ENCODE measurements around the gene MAP4K2.

Gene MAP4K2

DNA sequence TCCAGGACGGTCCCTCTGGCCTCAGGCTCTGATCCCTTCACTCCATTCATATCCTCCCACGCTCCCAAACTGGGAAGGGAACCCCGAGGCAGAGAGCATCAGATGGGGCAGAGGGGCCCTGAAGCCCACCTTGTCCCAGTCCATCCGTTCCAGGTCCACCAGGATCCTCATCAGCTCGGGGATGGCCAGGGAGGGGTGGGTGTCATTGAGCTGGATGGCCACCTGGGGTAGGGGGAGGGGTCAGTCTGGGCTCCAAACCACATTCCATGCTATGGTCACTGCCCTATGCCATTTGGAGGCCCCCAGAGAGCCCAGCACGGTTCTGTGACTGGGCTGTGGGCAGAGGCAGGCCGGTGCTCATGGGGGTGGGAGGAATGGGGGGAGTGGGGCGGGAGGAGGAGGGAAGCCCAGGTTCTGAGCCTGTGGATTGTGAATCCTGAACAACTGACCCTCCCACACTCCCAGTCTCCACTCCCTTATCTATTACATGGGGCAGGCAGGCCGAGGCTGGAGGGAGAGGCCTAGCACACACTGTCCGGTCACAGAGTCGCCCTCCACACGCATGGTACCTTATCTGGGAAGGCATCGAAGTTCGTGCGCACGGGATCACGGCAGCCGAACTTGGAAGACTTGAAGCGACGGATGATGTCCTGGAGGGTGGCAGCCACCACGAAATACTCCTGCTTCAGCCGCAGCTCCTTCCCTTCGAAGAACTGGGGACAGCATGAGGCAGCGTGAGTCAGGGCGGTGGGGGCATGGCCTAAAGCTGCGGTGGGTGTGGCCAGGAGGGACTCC, 48.7 kb downstream of the MAP4K2 start:
- DNase-seq, result no peak

DNA sequence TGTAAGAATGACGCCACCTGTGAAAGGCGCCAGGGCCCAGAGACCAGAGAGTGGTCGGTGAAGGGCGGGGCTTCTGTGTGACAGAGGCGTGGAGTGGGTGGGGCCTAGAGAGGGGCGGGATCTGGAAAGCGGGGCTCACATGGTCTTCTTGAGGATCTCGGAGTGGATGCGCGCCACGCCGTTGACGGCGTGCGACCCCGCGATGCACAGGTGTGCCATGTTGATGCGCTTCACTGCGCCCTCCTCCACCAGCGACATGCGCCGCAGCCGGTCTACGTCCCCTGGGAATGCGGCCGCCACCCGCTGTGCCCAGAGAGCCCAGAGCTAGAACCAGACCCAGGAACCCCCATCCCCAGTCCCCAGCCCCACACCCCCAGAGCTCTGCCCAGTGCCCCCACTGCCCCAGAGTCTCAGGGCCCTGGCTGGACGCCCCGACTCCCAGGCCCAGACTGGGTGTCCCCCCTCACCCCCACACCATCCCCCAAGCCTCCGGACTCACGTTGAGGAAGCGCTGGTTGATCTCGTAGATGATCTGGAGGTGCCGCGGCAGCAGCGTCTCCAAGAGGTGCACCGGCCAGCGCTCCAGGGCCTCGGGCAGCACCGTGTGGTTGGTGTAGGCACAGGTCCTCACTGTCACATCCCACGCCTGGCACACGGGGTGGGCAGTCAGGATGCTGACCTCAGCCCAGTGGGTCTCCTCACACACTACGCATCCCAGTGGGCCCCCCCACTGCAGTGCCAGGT, 49.5 kb downstream of the MAP4K2 start:
- no peak for DNase-seq

DNA sequence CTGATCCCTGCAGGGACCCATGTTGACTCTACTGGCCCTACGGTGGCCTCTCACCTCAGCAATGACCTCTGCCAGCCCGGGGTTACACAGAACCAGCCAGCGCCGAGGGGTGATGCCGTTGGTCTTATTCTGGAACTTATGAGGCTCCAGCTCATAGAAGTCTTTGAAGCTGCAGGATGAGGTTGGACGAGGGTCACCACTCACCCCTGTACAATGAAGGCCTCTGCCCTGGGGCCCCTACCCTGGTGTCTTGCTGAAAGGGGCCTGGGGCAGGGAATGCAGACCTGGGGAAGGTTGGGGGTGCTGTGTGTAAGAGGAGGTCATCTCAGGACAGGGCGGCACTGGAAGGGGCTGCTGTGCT, 50.0 kb downstream of the MAP4K2 start:
- DNase-seq, result no peak

DNA sequence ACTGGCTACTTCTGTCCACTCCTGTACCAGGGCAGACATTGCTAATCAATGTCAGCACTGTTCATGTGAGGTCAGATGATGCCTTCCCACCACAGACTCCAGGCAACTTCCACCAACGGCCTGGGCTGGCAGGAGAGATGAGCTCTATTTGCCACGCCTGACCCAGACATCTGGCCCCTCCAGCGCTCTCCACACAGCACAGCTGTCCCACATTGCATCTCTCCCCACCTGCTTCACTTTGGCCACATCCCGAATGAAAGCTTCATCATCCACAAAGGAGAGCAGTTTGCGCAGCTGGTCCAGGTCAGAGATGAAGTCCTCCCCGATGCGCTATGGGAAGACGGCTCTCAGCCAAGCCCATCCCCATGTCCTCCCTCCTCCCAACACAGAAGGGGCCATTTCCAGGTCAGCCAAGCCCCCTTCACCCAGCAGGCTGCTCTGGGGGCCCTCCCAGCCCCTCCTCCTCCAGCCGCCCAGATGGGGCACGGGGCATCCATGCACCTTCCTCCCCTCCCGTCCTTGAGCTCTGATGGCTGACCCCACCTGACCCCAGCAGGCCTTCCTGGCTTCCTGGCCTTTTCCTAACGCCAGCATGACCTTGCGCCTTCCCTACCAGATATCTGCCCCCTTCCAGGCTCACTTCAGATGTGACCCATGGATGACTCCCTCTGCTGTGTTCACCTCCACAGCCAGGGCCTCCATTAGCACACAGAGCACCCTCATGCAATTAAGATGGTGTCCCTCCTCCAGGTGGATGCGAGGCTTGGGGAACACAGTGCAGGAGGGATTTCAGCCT, 50.6 kb downstream of the MAP4K2 start:
- no peak for DNase-seq

DNA sequence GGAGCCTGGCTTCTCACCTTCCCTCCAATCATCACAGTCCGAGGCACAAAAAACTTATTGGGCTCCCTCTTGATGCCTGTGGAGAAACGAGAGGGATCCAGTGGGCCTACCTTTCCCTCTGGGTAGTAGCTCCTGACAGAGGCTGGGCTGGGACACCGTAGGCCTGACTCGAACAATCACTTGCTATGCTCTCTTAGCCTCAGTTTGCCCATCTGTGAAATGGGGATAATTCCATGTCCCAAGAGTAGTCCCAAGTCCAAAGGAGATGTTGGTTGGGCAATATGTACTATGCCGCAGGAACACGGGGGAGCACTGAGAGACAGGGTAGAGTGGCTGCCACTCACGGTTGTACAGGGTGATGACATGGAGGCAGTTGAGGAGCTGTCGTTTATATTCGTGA, 51.4 kb downstream of the MAP4K2 start:
- no peak for DNase-seq

DNA sequence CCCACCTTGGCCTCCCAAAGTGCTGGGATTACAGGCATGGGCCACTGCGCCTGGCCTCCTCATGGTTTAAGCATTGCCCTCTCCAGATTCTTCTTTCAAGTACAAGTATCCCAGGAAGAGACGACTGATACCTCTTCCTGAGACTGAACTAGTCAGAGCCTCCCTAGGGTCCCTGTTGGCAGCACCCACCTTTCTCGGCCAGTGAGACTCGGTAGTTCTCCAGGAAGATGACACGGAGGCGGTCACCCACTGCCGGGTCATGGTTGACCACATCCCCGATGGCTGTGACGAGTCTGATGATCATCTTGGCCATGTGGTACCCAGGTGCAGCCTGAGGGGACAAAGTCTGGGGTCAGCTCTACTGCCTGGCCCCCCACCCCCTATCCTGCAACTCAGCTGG, 51.9 kb downstream of the MAP4K2 start:
- DNase-seq, result no peak

DNA sequence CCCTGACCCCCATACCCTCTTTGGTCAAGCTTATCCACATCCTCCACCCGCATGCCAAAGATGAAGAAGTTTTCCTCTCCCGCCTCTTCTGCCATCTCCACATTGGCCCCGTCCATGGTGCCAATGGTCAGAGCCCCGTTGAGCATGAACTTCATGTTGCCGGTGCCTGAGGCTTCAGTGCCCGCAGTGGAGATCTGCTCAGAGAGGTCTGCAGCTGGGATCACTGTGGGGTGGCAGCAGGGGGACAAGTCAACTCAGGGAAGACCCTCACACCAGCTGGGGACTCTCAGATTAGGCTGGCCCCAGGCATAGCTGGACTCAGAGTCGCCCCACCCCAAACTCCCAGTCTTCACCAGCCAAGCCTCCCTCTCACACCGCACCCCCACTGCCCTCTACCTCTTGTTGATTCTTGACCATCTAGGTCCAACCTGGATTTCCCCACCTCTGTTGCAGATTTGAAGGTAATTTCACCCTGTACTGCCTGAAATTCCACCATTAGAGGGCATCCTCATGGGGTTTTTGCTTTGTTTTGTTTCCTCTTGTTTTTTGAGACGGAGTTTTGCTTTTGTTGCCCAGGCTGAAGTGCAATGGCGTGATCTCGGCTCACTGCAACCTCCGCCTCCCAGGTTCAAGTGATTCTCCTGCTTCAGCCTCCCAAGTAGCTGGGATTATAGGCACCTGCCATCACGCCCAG, 52.5 kb downstream of the MAP4K2 start:
- DNase-seq, result no peak

DNA sequence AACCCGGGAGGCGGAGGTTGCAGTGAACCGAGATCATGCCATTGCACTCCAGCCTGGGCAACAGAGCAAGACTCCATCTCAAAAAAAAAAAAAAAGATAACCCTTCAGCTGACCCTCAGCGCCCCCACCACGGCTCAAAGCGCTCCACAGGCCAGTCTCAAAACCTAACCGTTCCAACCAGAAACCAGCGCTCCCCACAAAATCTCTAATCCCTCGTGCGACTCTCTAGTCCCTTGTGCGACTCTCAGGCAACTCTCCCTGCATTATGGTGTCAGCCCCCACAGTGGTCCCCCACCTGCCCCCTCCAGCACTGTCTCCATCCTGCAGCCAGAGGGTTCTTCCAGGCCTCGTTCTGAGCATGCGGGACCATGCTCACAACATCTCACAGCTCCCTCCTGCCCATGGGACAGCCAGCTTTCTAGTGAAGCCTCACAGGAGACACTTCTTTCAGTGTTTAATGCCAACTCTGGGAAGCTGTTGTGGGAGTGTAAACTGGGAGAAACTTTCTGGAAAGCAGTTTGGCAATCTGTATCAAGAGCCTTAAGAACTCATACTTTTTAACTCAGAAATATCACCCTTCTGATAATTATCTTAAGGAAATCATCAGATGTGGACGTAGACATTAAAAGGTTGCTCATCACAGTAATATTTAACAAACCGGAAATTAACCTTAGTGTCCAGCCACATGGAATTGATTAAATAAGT, 54.9 kb downstream of the MAP4K2 start:
- DNase-seq, result no peak

DNA sequence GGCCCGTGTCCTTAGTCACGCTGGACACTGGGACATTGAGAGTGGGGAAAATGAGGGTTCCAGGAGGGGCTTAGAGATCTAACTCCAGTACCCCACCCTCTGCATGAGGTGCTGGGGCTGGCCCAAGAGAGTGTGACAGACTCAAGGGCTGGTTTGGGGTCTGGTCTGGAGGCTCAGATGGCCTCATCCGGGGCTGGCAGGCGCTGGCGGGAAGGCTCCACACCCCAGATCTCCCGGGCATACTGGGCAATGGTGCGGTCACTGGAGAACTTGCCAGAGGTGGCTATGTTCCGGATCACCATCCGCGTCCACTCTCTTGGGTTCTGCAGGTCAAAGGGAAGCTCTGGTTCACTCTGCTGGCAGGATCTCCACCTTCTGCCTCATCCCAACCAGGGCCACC, 56.5 kb downstream of the MAP4K2 start:
- no peak for DNase-seq

DNA sequence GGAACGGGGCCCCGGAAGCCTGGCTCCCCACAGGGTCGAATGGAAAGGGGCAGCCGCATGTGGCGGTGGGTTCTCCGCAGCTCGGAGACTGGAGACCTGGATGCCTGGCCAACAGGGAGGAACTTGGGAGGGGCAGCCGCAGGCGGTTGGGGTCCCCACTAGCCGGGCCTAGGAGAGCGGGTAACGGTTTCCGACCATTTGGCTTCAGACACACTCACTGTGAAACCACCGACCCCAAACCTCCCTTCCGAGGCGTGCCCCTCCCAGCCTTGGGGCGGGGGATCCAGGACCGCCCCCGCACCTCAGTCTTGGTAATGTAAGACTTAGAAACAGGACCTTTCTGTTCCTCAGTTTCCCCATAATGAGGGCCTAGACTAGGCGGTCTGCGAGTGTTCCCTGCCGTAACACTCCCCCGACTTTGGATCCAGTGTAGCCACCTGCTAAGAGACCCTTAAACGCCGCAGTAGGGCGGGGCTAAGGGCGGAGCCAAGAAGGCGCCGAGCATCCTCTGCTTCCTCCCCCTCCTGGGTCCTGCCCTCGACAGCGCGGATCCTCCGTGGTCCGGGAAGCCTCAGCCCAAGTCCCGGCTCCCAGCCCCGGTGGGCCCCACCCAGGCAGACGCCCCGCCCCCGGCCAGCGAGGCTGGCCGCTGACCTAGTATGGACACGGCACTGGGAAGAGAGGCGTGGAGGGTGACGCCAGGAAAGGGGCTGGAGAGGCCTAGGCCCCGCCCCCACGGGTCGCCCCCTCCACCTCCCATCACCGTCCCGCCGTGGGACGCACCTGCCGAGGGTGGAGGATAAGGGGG, 57.3 kb downstream of the MAP4K2 start:
- DNase-seq, result peak in 1 of 2 experiments; percentile 34

DNA sequence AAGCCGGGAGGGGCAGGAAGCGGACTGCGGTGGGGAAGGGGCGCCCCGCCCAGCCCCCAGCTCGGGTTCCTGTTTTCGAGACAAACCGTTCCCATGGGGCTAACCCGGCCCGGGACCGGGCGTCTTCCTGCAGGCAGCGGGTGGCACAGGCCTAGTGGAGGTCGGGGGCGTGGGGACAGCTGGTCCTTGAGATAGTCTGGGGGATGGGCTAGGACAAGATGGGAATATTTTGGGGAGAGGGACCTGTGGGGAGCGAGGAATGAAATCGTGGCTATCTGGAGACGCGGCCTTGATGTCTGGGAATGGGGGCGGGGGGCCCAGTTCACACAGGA, 57.9 kb downstream of the MAP4K2 start:
- DNase-seq, result no peak

DNA sequence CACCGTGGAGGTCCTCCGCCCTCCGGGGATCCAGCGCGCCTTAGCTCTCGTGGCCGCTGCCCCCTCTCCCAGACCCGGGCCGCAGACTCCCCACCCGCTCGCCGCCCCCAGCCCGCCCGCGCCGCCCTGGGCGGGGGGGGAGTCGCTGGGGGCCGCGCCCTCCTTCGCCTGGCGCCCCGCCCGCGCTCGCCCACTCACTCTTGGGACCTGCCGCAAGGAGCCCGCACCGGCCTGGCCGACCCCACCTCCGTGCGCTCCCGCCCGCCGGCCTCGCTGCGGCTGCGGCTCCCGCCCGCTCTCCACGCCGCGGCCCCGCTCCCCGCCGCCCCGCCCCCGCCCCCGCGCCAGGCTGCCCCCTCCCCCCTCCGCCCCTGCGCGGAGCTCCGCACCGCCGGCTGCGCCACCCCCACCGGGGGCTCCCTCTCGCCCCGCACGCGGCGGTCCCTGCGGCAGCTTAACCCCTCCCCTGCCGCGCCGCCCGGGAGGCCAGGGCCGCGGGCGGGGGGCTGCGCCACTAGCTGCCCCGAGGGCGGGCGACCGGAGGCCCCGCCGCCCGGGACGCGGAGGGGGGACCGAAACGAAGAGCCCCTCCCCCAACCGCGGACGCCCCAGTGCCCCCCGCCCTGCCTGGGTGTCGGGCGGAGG, 58.3 kb downstream of the MAP4K2 start:
- no peak for DNase-seq

DNA sequence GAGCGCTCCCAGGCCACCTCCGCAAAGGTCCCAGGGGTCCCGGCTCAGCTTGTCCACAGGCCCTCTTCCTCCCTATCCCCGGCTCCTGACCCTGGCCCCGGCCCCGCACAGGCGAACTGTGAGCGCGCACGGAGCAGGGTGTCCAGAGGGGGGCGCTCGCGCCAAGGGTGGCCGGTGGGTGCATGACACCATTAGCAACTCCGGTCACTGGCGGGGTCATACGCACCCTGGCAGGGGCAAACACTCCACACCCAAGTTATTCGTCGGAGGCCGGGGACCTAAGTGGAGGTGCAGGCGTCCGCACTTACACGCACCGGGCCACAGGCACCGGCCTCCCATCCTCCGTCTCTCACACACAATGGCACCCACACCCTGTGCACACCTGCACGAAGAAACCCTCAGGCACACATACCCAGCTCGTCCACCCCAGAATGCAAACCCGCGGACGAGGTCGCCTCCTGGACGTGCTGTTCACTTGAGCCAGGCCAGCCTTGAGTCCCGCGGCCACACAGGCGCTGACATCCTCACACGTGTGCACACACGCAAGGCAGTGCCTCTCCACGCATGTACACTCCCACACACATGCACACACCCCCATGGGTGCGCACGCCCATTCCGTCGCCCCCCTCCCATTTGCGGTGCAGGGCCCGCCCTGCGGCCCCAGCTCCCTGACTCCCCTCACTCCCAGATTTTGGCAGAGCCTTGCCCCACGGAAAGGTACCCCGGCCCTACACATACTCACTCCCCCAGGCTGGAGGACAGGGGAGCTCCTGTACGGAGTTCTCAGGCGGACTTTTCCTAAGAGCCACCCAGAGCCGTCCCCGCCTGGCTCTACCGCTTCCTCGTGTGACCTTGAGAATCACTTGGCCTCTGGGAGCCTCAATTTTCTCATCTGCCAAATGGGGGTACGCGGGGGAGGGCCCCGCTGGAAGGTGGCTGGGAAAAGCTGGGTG, 59.1 kb downstream of the MAP4K2 start, which contains the start of gene RASGRP2:
RASGRP2 (minus strand) TSS at position 552 of the 953 bp plus-strand sequence. CDS start 1,276 bp downstream, outside the sequence.
- peak; percentile 29 to 60 for DNase-seq

DNA sequence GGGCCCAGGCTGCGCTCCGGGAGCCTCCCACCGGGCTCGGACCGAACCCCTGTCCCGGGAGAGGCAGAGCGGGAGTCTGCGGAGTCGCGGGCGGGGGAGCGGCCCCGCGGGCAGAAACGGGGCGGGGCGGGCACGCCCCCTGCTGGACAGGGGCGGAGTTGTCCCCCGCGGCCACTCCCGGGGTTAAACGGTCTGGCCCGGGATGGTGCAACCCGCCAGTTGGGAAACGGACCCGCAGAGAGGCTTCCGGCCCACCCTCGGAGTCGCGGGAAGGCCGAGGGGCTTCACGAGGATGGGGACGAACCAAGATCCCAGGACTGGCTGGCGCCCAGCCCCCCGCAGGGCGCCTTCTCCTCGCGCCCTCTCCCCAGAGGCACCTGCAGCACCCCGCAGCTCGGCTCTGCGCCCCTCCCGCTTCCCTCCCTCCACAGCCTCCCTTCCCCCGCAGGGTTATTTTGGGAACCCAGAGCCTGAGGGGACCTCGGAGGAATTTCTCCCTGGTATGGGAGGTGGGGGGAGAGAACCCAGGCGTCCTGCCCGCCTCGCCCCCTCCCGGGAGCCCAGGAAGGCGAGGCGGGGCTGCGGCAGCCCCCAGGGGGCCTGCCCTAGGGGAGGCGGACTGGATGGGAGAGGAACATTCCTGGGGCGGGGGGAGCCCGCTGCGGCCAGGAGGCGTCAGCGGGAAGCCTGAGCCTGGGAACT, 60.0 kb downstream of the MAP4K2 start:
- DNase-seq, result peak in 1 of 2 experiments; percentile 45

DNA sequence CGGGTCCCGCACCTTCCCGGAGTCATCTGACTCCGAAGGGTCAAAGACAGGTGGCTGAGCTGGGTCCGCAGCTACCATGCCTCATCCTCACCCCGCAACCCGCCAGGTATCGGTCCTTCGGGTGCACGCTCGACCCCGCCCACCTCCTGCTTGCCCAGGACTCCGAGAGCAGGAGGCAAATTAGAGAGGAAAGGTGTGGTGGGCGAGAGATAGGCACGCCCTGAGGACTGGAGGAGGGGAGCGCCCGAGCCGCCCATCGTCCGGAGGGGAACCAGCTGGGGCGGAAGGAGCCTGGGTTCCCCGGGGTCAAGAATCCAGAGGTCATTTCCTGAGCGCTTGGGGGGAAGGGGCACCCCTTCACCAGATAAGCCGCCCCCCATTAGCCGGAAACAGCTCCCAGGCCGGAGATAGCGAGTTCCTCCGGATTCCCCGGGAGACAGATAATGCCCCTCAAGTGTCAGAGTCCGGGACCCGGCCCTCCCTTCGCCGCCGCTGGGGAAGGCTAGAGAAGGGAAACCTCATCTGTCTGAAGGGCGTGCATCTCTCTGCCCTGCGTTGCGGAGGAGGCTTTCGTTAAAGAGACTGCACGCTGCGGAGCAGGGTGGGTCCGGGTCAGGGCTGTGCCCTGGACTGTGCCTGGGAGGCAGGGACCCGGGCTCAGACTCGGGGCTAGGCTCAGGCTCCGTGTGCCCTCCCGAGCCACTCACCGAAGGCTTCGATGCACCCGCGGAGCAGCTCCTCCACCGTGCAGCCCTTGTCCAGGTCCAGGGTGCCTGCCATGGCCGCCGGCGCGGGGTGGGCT, 60.7 kb downstream of the MAP4K2 start:
- no peak for DNase-seq

DNA sequence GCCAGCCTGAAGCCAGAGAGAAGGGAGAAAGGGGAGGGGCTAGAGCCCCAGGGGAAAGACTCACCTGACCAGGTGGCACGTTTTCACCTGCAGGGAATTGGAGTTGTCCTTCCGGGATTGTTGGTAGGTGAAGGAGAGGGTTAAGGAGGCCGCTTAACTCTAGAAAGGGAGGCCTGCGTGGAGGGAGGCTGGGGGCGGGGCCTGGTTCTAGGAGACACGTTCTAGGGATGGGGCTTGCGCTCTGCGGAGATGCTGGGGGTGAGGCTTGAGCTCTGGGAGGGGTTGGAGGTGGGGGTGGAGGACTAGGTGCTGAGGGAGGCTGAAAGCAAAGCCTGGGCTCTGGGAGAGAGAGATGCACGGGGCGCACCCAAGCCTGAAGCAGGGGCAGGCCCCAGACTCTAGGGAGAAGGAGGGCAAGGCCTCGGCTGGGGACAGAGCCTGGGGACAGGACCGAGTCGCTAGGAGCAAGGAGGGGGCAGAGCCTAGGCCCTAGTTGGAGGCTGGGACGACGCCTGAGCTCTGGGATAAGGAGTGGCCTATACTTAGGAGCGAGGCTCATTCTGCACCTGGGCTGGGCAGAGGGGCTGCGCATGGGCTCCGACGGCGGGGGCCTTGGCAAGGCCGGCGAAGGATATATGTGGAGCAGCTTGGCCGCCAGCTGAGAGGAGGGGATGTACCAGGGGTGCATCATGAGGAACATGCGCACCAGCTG, 61.5 kb downstream of the MAP4K2 start:
- DNase-seq, result no peak

DNA sequence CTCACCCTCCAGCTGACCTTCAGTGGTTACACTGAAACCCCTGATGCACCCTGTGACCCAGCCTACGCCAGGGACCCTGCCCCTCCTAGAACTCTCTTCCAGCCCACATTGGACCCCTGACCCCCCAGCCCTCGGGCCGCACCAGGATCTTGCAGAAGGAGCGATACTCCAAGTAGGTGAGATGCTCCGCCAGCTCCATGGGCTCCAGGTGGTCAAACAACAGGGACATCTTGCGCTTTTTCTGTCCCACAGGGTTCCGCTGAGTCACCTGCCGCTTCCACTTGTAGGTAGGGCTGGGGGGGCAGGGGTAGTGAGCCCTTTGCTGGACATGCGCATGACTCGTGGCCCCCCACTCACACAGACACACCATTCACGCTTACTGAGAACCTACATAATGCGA, 63.1 kb downstream of the MAP4K2 start:
- no peak for DNase-seq

DNA sequence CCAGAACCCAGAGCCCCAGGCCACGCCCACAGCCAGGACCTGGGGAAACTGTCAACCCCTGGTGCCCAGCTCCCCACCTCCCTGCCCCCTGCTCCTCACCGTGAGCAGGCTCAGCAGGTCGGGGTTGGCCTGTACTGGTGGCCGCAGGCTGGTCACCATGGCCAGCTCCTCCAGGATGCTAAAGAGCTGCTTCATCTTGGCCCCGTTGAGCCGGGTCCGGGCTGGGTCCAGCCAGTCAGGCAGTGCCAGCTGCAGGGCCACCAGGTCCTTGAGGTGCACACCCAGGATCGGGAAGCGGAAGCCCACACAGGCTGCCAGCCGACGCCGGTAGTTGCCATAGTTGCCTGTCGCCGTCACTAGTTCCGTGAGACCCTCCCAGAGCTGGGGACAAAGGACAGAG, 66.4 kb downstream of the MAP4K2 start:
- no peak for DNase-seq

Measured in NCI-H1930 (cell line).